H1 (cell line): ENCODE results near the gene TXNDC11. TPM values are rescaled to one million over a fixed set of nuclear protein-coding genes. Genes with fewer than 3 reads are reported as not detected.

ENCODE experiments used
- CTCF ChIA-PET: fragments of 300-600 bp; sonication (Branson Sonifier 250); formaldehyde crosslinking; loops from one replicate; lab custom pipeline; 2021; ENCODE audit not compliant: partially characterized antibody; lab: Charles Lee
- POLR2A ChIA-PET: fragments of 300-600 bp; sonication (Branson Sonifier 250); formaldehyde crosslinking; loops from one replicate; lab custom pipeline; 2021; ENCODE audit warnings: inconsistent platforms; ENCODE audit not compliant: partially characterized antibody; lab: Charles Lee
- DNase-seq, 2 experiments: peaks; one replicate each; pipeline versions ENCODE4 v3.0.0 to v3.0.0-alpha.2; 2010 to 2022; ENCODE audit warnings: low spot score in 2 of 2, low read depth in 1 of 2, mixed read lengths in 1 of 2
- FAIRE-seq: peaks from 2 replicates; lab custom pipeline; 2011; peaks lifted over from hg19 to GRCh38; lab: Jason Lieb, UNC
- H2AFZ ChIP-seq: 2 replicates; pipeline ENCODE4 v1.8.1; 2012; ENCODE audit warnings: low read length, inconsistent platforms
- H2AK5ac ChIP-seq: 2 replicates; pipeline ENCODE4 v1.6.1; 2013; ENCODE audit warnings: low read depth, low read length
- H2BK120ac ChIP-seq: replicated peaks from 2 replicates; pipeline ENCODE3; 2013; ENCODE audit warnings: low read depth, low read length, inconsistent platforms
- H2BK12ac ChIP-seq: 2 replicates; pipeline ENCODE4 v1.6.1; 2013; ENCODE audit warnings: low read depth, low read length
- H2BK15ac ChIP-seq: 2 replicates; pipeline ENCODE4 v1.6.1; 2013; ENCODE audit warnings: low read length
- H2BK20ac ChIP-seq: 2 replicates; pipeline ENCODE4 v1.6.1; 2013; ENCODE audit warnings: low read length
- H2BK5ac ChIP-seq: 2 replicates; pipeline ENCODE4 v1.6.1; 2013; ENCODE audit warnings: low read depth, low read length
- H3K14ac ChIP-seq: 2 replicates; pipeline ENCODE4 v1.6.1; 2013; ENCODE audit warnings: inconsistent platforms; ENCODE audit not compliant: insufficient read length
- H3K18ac ChIP-seq: 2 replicates; pipeline ENCODE4 v1.6.1; 2013; ENCODE audit warnings: low read length; ENCODE audit errors: extremely low read depth
- H3K23ac ChIP-seq: 2 replicates; pipeline ENCODE4 v1.6.1; 2013; ENCODE audit warnings: inconsistent platforms; ENCODE audit not compliant: insufficient read length
- H3K23me2 ChIP-seq: 2 replicates; pipeline ENCODE4 v1.6.1; 2013; ENCODE audit warnings: low read depth, low read length
- H3K27ac ChIP-seq: 2 replicates; pipeline ENCODE4 v1.6.1; 2011; ENCODE audit warnings: low read depth, low read length, inconsistent platforms
- H3K27me3 ChIP-seq, 4 experiments: replicated peaks in 1 of 4; 1 replicate in 1 of 4; 2 replicates in 3 of 4; pipeline versions ENCODE4 v1.6.1 to v1.8.1; 2011 to 2013; ENCODE audit warnings: low read length in 3 of 4, mild to moderate bottlenecking in 3 of 4, inconsistent platforms in 2 of 4, mixed read lengths in 2 of 4, moderate library complexity in 1 of 4; ENCODE audit not compliant: control insufficient read depth in 3 of 4, insufficient read depth in 3 of 4; ENCODE audit errors: extremely low read depth in 1 of 4
- H3K36me3 ChIP-seq, 4 experiments: 2 replicates each; pipeline versions ENCODE4 v1.6.1 to v1.8.1; 2011 to 2013; ENCODE audit warnings: mild to moderate bottlenecking in 4 of 4, low read length in 3 of 4, moderate library complexity in 2 of 4, control low read depth in 1 of 4, inconsistent platforms in 1 of 4; ENCODE audit not compliant: insufficient read depth in 4 of 4, control insufficient read depth in 2 of 4
- H3K4ac ChIP-seq: replicated peaks from 2 replicates; pipeline ENCODE3; 2013; ENCODE audit warnings: low read length, low read depth, mixed read lengths, inconsistent platforms; ENCODE audit not compliant: insufficient read length
- H3K4me1 ChIP-seq, 4 experiments: replicated peaks in 1 of 4; 1 replicate in 1 of 4; 2 replicates in 3 of 4; pipeline versions ENCODE4 v1.6.1 to v1.8.1; 2011 to 2013; ENCODE audit warnings: low read length in 3 of 4, inconsistent platforms in 2 of 4, mixed read lengths in 1 of 4; ENCODE audit not compliant: insufficient read depth in 4 of 4, control insufficient read depth in 3 of 4
- H3K4me2 ChIP-seq, 2 experiments: 2 replicates each; pipeline versions ENCODE4 v1.6.1 to v1.8.1; 2011 to 2013; ENCODE audit warnings: low read depth in 2 of 2, low read length in 2 of 2, control low read depth in 1 of 2, inconsistent platforms in 1 of 2, mild to moderate bottlenecking in 1 of 2; ENCODE audit not compliant: insufficient read depth in 1 of 2
- H3K4me3 ChIP-seq, 4 experiments: fragments of 200-600, 300-600 bp in 1 of 4; sonication (generic), shearing (Covaris generic), sonication (Bioruptor Twin) in 1 of 4; 2 replicates each; pipeline versions ENCODE4 v1.5.1 to v1.8.1; 2011 to 2016; ENCODE audit warnings: low read length in 4 of 4, low read depth in 3 of 4, control low read depth in 2 of 4, inconsistent platforms in 2 of 4, mild to moderate bottlenecking in 2 of 4, mixed read lengths in 1 of 4, moderate library complexity in 1 of 4; ENCODE audit not compliant: insufficient read depth in 2 of 4; ENCODE audit errors: extremely low read depth in 1 of 4
- H3K56ac ChIP-seq: replicated peaks from 2 replicates; pipeline ENCODE3; 2013; ENCODE audit warnings: low read depth, mild to moderate bottlenecking, mixed read lengths, low read length, inconsistent platforms; ENCODE audit not compliant: insufficient read length
- H3K79me1 ChIP-seq: 2 replicates; pipeline ENCODE4 v1.6.1; 2013; ENCODE audit warnings: low read depth, low read length, control low read depth
- H3K79me2 ChIP-seq, 2 experiments: 2 replicates each; pipeline versions ENCODE4 v1.6.1 to v1.8.1; 2012 to 2013; ENCODE audit warnings: low read length in 2 of 2, mild to moderate bottlenecking in 2 of 2, inconsistent platforms in 1 of 2; ENCODE audit not compliant: insufficient read depth in 2 of 2, control insufficient read depth in 1 of 2
- H3K9ac ChIP-seq, 4 experiments: replicated peaks in 1 of 4; 1 replicate in 1 of 4; 2 replicates in 3 of 4; pipeline versions ENCODE4 v1.6.1 to v1.8.1; 2011 to 2013; ENCODE audit warnings: low read depth in 3 of 4, low read length in 3 of 4, control low read depth in 2 of 4, mild to moderate bottlenecking in 2 of 4, moderate library complexity in 2 of 4, inconsistent platforms in 1 of 4; ENCODE audit errors: extremely low read depth in 1 of 4
- H3K9me3 ChIP-seq, 2 experiments: 2 replicates each; pipeline versions ENCODE4 v1.6.1 to v1.8.1; 2012 to 2013; ENCODE audit warnings: mild to moderate bottlenecking in 2 of 2, moderate library complexity in 2 of 2, control low read depth in 1 of 2, inconsistent platforms in 1 of 2, low read depth in 1 of 2, low read length in 1 of 2, mixed read lengths in 1 of 2; ENCODE audit not compliant: insufficient read depth in 2 of 2
- H4K20me1 ChIP-seq, 2 experiments: replicated peaks in 1 of 2; 2 replicates each; pipeline versions ENCODE3 to v1.8.1; 2011 to 2013; ENCODE audit warnings: inconsistent platforms in 2 of 2, low read length in 2 of 2, mild to moderate bottlenecking in 1 of 2; ENCODE audit not compliant: insufficient read depth in 2 of 2, control insufficient read depth in 1 of 2
- H4K5ac ChIP-seq: 2 replicates; pipeline ENCODE4 v1.6.1; 2013; ENCODE audit warnings: low read length, low read depth, mixed read lengths, inconsistent platforms; ENCODE audit not compliant: insufficient read length
- H4K8ac ChIP-seq: 2 replicates; pipeline ENCODE4 v1.8.0; 2013; ENCODE audit warnings: mild to moderate bottlenecking, moderate library complexity, low read length, inconsistent platforms; ENCODE audit not compliant: insufficient read depth; ENCODE audit errors: extremely low read depth
- H4K91ac ChIP-seq: replicated peaks from 2 replicates; pipeline ENCODE3; 2013; ENCODE audit warnings: low read length, mixed read lengths, inconsistent platforms; ENCODE audit not compliant: insufficient read length
- KDM1A ChIP-seq: fragments of 200-600, 300-600 bp; sonication (generic); IDR thresholded peaks from 2 replicates; pipeline ENCODE4 v1.7.1; 2016; ENCODE audit warnings: mild to moderate bottlenecking, low read length, borderline replicate concordance
- SUZ12 ChIP-seq: fragments of 200-600 bp; sonication (generic); IDR thresholded peaks from 2 replicates; pipeline ENCODE4 v1.6.1; 2012; ENCODE audit warnings: mild to moderate bottlenecking, inconsistent platforms, low read length, moderate library complexity, mixed read lengths
- WGBS, 2 experiments: shearing (Covaris generic) in 1 of 2; methylation state at CpG; one replicate each; pipeline versions ENCODE4 v1.1.6 to v1.1.7; 2013 to 2015; ENCODE audit warnings: low lambda C conversion rate in 2 of 2, mixed read lengths in 2 of 2, inconsistent platforms in 1 of 2, low coverage in 1 of 2, missing lambda C conversion rate in 1 of 2; ENCODE audit not compliant: insufficient replicate concordance in 2 of 2, insufficient coverage in 1 of 2, insufficient read length in 1 of 2; ENCODE audit errors: extremely low coverage in 1 of 2, missing lambda C conversion rate in 1 of 2; 5-methylcytosine and 5-hydroxymethylcytosine counted together
- polyA plus RNA-seq, 7 experiments: library from polyadenylated mRNA; depleted of rRNA in 3 of 7; stranded (reverse) in 5 of 7; unstranded in 2 of 7; fragments of >200 nt in 5 of 7; fragments of 200-250 nt in 2 of 7; gene quantifications; 1 replicate in 5 of 7; 2 replicates in 1 of 7; 4 replicates in 1 of 7; pipeline versions ENCODE4 v1.2.1 to v1.2.3, GENCODE V29; 2011 to 2013; ENCODE audit warnings: missing spikeins in 2 of 7, mixed read lengths in 2 of 7
- total RNA-seq: library from RNA; stranded (reverse); fragmentation: NEBNext Ultra II Directional; extraction: Animal tissue kit (Norgen Biotek cat#: 25700); gene quantifications from 2 replicates; pipeline ENCODE4 v1.2.1, GENCODE V29; 2021

TXNDC11 gene
- total and polyA plus RNA-seq, 2 of the 8 experiments (the other 6 are each of a cell fraction or from before 2014, with no cell fraction given) = 13.5 to 13.8 TPM

DNA sequence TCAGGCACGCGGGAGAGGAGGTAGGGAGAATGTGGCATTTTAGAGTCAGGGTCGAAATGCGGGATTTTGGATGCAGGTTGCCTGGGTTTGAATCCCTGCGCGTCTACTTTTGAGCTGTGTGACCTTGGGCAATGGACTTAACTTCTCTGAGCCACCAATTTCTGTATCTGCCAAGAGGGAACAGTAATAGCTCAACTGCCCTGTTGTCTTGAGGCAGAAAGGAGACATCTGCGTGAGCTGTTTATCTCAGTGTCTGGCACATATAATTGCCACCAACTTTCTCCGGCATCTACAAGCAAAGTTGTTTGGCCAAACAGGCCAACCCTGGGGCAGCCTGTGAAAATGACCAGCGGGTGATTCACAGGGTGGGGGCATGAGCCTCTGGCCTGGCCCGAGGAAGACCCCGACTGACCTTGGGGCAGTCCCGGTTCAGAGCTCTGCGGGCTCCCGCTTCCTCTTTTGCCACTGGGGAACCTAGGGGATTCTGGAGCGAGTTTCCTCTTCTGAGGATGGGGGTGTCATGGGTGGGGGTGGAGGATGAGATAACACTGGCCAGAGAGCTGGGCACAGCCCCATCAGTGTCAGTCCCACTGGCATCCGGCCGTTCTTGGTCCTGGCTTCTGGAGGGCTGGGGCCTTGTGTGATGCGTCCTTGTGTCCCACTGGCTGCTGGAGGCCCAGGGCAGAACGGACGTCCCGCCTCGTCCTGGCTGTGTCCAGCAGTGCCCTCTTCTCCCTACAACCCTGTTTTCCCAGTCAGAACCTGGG is 73.1 kb downstream of the TXNDC11 start:
- FAIRE-seq = no peak
- Histone ChIP-seq H3K23ac (no peak overlapping the region), H3K18ac (peak overlapping the region; percentile 48; the same call in 1 of the 2 replicates), H2BK15ac (no peak overlapping the region), H2AK5ac (no peak overlapping the region), H3K36me3 (no peaks in the 10 kb centered on the region), H3K56ac (no peak overlapping the region), H2BK20ac (no peak overlapping the region), H3K27me3 (peaks cover 0 to 4% (median 0%) of the 10 kb centered on the region in 4 experiments; a peak in 1 of 7 replicates), H2AFZ (no peak overlapping the region), H3K27ac (no peak overlapping the region), H4K8ac (no peak overlapping the region), H3K4me2 (peak overlapping the region; percentile 73 to 83), H2BK5ac (no peak overlapping the region; the same call in 1 of the 2 replicates), H3K4ac (no peak overlapping the region), H3K9ac (peak overlapping the region in 3 of 4 experiments; percentile 63 to 72 (median 70); a peak in 6 of 7 replicates), H4K91ac (no peak overlapping the region), H3K79me2 (peaks cover 14 to 57% of the 10 kb centered on the region in 2 experiments), H3K9me3 (no peaks in the 10 kb centered on the region), H3K79me1 (peaks cover 28% of the 10 kb centered on the region), H2BK12ac (no peak overlapping the region), H3K4me1 (peaks cover 5 to 38% (median 29%) of the 10 kb centered on the region in 4 experiments), H2BK120ac (no peak overlapping the region), H3K4me3 (peak overlapping the region; percentile 67 to 78 (median 71)), H3K23me2 (peaks cover 5% of the 10 kb centered on the region; the same call in 1 of the 2 replicates), H3K14ac (no peak overlapping the region), H4K5ac (no peak overlapping the region), H4K20me1 (peaks cover 26 to 48% of the 10 kb centered on the region in 2 experiments)
- ChIA-PET POLR2A (interaction anchor here (0.6 to 1.8 kb wide), 15 partner anchors 9 to 271 kb away, joined by 3 to 15 read pairs (median 3); no protein-coding TSS in a partner anchor), CTCF (interaction anchor here (0.9 to 3.5 kb wide), 6 partner anchors 14 to 263 kb away, joined by 3 to 13 read pairs (median 5); no protein-coding TSS in a partner anchor)
- TF ChIP-seq SUZ12 (no peak), KDM1A (peak; percentile 83)
- 67% methylated on average over 22 of the region's 22 CpGs; no CpG with 5 or more reads in 1 of the 2 experiments for WGBS, 2 experiments
- no peak for DNase-seq
